GM19395 (cell line): Measurements from ENCODE around the gene PCGF3.
"Not testable (repeated sequence)": the region's sequence is repeated elsewhere in the genome, so short reads cannot be mapped to it uniquely, and the experiment has no call there.

Experiments used
- ATAC-seq: cut with Tn5 transposase; IDR thresholded peaks from one replicate; pipeline ENCODE4 v1.9.1; 2021; ENCODE audit warnings: mild to moderate bottlenecking, moderate library complexity; ENCODE audit not compliant: unreplicated experiment

The PCGF3 gene

DNA sequence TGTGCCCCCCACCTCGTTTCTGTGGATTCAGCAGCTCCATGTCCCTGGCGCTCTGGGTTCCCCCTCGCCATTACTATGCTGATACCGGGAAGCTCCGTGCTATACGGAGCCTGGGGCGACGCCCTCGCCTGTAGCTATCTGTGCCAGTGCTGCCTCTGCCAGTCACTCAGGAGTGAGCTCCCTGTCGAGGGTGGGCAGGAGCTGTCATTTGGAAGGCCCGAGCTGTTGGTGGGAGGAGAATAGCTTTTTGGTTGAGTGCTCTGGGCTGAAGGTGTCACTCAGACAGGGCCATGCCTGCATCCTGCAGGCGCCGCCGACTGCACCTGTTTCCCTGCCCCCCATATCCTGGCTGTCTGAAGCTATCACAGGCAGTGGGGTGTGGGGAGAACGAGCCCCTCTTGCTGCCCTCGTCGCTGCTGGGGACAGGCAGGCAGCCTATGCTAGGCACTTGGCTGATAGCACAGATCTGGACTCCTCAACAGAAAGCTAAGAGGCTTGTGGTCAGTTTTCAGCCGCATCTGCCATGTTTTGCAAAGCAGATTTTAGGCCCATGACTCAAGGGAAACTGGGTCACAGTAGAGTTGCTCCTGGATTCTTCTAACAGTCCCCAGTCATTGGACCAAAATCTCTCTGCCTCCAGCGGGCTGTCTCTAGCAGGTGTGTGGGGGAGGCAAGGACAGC lies 88.4 kb downstream of the PCGF3 start:
- peak; percentile 53 for ATAC-seq

DNA sequence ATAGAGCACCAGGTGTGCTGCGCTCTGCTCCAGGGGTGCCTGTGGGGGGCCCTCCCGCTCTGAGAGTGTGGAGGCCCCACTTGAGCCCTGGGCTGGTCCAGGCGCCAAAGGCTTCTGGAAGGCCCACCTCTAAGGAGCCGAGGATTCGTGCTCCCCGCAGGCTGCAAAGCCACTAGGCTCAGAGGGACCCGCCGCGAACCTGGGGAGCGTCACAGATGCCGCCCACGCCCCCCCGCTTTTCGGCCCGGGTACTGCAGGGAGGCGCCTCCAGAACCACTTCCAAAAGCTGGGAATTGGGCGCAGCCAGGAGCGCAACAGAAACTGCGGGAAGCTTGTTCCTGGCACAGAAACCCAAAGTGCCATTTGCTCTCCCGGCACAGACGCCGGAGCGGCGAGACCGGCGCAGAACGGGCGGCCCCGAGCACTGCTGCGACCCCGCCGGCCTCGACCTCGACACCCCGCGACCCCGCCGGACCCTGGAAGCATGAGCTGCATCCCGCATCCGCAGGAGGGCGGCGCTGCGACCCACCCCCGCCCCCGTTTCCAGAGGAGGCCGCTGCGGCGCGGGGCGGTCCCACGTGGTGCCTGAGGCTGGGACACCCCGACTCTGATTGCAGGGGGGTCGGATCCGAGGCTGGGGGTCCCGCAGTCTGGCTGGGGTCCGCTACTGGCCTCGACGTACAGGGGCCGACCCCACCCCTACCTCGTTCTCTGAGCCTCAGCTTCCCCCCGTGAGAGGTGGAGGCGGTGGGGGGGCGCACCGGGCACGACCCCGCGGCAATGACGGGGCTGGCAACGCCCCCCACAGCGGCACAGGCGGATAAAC lies 89.5 kb downstream of the PCGF3 start:
- no peak for ATAC-seq

DNA sequence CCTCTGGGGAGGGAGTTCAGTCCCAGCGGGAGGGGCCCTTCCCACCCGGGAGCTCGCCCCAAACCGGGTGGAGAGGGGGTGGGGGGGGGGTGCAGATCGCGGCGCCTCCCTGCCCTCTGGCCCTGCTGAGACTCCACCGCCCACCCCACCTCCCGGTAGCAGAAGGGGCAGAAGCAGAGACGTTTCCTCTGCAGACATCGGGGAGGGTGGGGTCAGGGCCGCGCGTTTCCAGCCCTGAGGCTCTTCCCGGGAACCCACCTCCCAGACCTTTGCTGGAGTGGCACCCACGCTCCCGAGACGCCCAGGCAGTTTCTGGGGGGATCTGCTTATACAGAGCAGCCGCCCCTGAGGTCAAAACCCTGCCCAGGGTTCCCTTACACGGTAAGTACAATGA lies 90.1 kb downstream of the PCGF3 start:
- no peak for ATAC-seq

DNA sequence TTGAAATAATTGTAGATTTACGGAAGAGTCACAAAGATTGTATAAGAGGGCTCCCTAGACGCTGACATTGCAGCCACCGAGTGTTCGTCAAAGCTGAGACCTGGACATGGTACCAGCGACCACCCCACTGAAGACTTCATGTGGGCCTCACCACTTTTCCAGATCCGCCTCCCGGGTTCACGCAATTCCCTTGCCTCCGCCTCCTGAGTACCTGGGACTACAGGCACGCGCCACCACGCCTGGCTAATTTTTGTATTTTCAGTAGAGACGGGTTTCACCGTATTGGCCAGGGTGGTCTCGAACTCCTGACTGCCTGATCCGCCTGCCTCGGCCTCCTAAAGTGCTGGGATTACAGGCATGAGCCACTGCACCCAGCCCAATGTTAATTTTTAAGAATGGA lies 90.6 kb downstream of the PCGF3 start:
- ATAC-seq = no peak

DNA sequence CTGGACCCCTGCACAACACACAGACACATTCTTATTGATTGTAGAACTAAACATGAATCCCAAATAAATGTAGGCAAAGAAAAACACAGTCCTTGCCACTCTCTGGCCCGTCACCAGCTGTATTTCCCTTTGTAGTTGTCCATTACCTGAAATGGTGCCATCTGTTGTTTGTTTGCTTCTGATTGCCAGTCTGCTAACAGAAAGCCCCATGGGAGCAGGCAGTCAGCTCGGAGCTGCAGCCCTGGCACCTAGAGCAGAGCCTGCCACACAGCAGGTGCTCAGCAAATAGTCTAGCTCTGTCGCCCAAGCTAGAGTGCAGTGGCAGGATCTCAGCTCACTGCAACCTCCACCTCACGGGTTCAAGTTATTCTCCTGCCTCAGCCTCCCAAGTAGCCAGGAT lies 91.4 kb downstream of the PCGF3 start:
- no peak for ATAC-seq

DNA sequence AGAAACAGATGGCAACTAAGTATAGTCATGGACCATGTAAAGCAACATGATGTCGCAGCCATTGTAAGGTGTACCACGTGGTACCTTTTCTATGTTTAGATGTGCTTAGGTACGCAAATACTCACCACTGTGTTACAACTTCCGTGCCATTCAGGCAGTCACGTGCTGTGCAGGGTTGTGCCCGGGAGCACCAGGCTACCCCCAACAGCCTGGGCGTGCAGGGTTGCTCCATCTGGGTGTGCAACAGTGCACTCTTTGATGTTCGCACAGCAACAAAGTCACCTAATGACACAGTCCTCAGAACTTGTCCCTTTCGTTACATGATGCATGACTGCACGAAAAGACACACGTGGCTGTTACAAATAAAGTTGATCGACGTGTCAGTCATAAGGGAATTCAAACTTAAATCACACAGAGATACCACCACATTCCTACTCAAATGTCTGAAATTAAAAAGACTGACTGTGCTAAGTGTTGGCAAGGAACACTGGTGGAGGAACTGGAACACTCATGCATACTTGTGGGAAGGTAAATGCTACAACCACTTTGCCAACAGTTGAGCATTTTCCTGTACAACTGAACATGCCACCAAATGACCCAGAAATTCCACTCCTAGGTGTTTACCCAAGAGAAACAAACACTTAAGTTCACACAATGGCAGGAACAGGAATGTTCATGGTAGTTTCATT lies 95.9 kb downstream of the PCGF3 start:
- no peak for ATAC-seq

DNA sequence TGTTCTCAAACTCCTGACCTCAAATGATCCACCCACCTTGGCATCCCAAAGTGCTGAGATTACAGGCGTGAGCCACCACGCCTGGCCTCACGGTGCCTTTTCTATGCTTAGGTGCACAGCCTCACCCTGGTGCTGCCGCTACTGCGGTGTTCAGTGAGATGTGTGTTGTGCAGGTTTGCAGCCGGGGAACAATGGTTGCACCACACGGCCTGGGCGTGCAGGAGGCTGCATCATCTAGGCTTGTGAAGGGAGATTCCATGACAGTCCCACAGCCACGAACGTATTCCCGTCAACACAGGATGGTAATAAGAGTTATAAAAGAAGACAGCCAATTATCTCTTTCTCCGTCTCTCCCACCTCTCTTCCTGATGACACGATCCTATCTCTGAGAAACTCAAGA lies 98.3 kb downstream of the PCGF3 start:
- ATAC-seq = no peak

DNA sequence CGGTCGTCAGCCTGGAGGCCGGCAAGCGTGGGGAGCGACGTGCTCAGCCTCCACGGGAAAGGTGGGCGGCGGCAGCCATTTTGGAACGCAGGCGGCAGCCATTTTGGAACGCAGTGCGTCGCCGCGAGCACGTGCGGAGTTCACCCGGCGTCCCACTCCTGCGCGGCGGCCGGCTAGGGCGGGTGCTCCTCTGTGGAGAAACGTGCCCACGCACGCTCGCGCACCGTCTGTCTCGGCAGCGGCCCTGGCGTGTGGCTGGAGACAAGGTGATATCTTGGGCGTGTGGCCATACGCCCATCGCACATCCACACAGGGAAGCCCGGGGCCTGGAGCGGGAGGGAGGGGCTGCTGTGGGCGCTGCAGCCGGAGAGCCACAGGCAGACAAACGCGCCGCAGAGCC lies 99.2 kb downstream of the PCGF3 start:
- no peak for ATAC-seq

DNA sequence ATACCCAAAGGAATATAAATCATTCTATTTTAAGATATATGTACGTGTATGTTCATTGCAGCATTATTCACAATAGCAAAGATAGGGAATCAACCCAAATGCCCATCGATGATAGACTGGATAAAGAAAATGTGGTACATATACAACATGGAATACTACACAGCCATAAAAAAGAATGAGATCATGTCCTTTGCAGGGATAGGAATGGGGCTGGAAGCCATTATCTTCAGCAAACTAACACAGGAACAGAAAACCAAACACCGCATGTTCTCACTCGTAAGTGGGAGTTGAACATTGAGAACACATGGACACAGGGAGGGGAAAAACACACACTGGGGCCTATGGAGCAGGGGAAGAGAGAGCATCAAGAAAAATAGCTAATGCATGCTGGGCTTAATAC lies 101.3 kb downstream of the PCGF3 start:
- not testable (repeated sequence) for ATAC-seq

DNA sequence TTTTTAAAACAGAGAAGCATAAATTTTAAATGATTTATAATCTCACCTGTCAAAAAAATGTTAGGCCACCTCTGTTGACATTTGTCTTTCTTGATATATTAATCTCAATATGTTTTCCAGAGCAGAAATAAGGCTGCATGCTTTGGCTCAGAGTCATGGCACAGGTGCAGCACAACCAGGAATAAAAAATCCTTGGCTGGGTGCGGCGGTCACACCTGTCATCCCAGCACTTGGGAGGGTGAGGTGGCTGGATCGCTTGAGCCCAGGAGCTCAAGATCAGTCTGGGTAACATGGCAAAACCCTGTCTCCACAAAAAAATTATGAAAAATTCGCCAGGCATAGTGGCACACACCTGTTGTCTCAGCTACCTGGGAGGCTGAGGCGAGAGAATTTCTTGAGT lies 102.2 kb downstream of the PCGF3 start:
- no peak for ATAC-seq

DNA sequence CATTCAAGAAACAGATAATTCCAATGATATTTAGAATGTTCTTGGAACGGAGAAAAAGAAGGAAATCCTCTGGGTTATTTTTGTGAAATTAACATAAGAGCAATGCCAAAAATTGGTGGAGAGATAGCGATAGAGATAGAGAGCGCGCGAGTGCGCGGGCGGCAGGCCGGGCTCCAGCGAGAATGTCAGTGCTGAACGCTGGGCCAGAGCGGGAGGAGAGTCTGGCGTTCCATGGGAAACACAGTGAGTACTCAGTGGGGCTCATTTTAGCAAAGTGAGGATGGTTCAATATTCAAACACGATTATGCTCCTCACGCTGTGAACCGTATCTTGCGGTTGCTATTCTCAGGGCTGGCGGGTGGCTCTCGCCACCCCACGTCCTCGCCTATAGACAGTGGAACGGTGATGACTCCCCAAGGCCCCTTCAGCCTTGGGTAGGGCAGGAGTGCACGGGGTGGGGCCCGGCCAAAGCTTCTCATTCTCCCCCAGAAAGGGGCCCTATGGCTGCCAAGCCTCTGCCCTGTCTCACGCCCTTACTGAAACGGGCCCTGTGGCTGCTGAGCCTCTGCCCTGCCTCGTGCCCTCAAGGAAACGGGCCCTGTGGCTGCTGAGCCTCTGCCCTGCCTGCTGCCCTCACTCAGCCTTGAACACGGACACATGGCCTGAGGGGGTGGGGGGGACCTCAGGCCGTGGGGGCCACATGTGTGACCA lies 103.4 kb downstream of the PCGF3 start:
- no peak for ATAC-seq

DNA sequence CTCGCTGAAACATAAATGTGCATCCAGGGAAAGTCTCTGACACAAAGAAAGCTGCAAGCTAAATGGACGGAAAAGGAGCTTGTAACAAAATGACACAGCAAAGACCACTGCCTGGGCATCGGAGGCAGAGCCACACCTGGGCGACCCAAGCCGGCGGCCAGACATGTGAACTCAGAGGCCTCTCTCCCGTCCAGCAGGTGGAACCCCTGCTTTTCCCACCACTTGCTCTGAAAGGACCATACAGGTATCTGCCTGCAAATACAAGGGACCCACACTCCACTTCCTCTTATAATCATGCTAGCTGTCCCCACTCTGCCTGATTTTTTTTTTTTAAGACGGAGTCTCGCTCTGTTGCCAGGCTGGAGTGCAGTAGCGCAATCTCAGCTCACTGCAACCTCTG lies 108.3 kb downstream of the PCGF3 start:
- ATAC-seq = no peak

DNA sequence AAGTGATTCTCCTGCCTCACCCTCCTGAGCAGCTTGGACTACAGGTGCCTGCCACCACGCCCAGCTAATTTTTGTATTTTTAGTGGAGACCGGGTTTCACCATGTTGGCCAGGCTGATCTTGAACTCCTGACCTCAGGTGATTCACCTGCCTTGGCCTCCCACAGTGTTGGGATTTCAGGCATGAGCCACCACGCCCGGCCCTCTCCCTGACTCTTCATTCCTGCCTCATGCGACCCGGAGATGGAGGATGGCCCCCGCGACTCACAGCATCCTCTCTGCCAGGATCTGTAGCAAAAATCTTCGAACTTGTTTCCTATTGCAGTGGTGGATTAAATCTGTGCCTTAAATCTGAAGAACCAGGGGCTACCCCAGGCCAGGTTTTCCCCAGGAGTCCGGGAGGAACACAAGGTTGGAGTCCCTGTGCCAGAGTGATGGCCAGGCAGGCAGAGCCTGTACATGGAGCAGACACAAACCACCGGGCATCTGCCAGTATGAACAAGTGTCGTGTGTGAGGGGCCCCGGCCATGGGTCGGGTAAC lies 108.7 kb downstream of the PCGF3 start:
- ATAC-seq = no peak

DNA sequence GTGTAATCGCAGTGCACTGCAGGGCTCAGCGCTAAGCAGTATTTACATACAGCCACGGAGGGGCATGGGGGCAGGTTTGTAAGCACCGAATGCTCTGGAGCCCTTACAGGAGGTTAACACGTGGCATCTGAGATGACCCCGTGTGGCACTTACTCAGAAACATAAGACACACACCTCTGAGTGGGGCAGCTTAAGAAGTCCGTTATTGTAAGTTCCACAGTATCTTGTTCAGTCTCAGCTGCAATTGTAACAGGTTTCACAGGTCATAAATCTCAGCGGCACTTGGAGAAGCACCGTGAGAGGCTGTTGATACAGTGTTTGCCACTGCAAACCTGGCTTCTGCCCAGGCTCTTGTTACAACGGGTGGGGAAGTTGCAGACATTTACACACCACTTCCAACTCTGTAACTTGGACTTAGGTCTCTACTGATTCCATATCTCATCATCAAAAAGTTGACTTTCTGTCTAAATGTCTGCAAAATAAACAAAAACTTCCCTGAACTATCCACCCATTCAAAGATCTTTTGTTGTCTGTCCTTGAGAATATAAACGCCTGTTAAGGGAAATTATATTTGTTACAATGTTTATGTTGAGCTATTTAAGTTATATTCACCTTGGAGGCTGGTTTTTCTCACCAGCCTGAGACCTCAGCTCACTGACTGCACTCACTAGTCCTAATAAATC lies 110.0 kb downstream of the PCGF3 start:
- no peak for ATAC-seq

DNA sequence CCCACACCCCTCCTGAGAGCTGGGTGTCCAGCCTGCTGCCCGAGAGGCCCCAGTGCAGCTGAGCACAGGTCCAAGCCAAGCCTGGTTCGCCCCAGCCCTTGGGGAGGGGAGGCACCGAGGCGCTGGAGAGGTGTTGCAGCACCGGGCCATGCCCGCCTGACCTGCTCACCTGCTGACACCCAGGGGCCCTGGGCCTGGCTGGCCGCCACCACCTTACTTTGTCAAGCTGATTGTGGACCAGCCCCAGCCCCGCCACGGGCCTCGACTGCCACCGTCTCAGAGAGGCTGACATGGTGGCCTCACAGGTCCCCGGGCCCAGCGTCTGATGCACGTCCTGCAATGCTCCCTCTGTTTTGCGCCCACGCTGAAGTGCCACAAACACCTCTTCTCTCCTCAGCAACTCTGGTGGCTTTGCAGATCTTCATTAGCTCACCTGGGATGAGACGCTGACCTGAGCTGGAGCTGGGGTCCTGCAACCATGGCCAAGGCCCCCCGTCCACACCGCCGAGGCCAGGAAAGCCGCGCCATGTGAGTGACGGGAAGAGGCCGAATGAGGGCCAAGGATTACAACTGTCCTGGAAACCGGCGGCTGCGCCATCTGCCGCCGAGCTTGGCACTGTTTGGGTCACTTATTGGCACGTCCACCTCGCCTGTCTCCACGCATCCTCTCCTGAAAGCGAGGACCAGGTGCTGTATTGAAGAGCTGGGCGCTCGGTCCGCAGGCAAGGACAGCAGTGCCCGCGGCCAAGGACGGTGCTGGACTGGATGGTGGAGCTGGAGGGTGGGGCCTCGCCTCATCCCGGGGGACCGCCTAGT lies 112.7 kb downstream of the PCGF3 start:
- ATAC-seq = no peak

DNA sequence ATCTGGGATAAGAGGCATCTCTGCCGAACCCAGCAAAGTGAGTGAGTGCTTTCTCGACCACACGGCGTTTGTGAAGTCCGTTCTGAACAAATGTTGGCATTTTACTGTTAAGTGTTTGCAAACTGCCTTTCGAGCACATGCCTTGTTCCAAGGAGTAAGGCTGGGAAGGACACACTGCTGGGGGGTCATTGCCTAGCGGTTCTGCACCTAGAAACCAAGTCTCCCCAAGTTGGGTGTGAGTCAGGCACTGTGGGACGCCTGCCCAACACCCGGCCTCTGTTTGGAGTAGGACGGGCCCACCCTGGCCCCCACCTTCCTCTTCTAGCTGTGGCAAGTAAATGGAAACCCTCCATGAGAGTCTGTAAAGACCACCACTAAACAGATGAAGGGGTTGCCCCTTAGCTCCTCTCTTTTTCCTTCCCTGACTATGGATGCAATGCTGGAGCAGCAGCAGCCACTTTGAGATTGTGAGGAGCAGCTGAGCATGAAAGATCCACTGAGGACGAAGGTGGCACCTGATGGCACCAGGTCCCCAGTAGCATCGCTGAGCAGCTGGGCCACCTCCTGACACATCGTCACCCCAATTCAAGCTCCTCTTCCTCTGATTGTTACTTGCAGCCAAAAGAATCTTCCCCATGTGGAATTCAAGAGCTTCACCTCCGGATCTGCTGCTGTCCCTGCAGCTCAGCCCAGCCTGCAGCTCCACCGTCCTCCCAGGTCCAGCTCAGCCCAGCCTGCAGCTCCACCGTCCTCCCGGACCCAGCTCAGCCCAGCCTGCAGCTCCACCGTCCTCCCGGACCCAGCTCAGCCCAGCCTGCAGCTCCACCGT lies 114.0 kb downstream of the PCGF3 start:
- no peak for ATAC-seq
